A549 (cell line): ENCODE results near the gene FPR1. TPM values are rescaled to one million over a fixed set of nuclear protein-coding genes. Genes with fewer than 3 reads are reported as not detected.

Source experiments
- ATAC-seq, 2 experiments: fragments of 200-7000 bp in 1 of 2; fragments of >200 bp in 1 of 2; cut with Nextera tagmentation in 1 of 2; cut with Tn5 transposase in 1 of 2; 3 replicates each; pipeline versions ENCODE4 v1.8.0 to v1.9.1; 2018 to 2020; ENCODE audit warnings: mild to moderate bottlenecking in 1 of 2, moderate library complexity in 1 of 2
- CTCF ChIA-PET: fragments of 300-600 bp; sonication (Branson Sonifier 250); formaldehyde crosslinking; extraction: SDS; loops from one replicate; lab custom pipeline; 2021; ENCODE audit warnings: antibody characterized with exemption, inconsistent platforms; lab: Yijun Ruan, JAX
- POLR2A ChIA-PET: fragments of 350-600 bp; formaldehyde crosslinking; extraction: SDS; loops from one replicate; lab custom pipeline; 2021; ENCODE audit warnings: antibody characterized with exemption, inconsistent platforms; lab: Yijun Ruan, JAX
- DNase-seq, 2 experiments: peaks; one replicate each; pipeline versions ENCODE4 v3.0.0 to v3.0.0-alpha.2; 2011 to 2016; ENCODE audit warnings: low read depth in 1 of 2, low spot score in 1 of 2
- FAIRE-seq: peaks from 2 replicates; lab custom pipeline; 2011; peaks lifted over from hg19 to GRCh38; lab: Jason Lieb, UNC
- H3K27ac ChIP-seq, 2 experiments: fragments of >200 bp; sonication (Bioruptor Twin); formaldehyde crosslinking; 3 replicates each; pipeline ENCODE4 v1.5.1; 2016 to 2017
- H3K4me1 ChIP-seq: fragments of >200 bp; sonication (Bioruptor Twin); formaldehyde crosslinking; 3 replicates; pipeline ENCODE4 v1.6.1; 2016
- H3K4me2 ChIP-seq: fragments of >200 bp; sonication (Bioruptor Twin); formaldehyde crosslinking; 3 replicates; pipeline ENCODE4 v1.6.1; 2016
- H3K4me3 ChIP-seq: fragments of >200 bp; sonication (Bioruptor Twin); formaldehyde crosslinking; 3 replicates; pipeline ENCODE4 v1.5.1; 2016
- H3K9me3 ChIP-seq: fragments of >200 bp; sonication (Bioruptor Twin); formaldehyde crosslinking; 3 replicates; pipeline ENCODE4 v1.6.1; 2016
- BCL3 ChIP-seq: fragments of >200 bp; sonication (Bioruptor Twin); formaldehyde crosslinking; IDR thresholded peaks from 3 replicates; pipeline ENCODE4 v1.6.1; 2016
- BHLHE40 ChIP-seq: IDR thresholded peaks from 2 replicates; pipeline ENCODE4 v1.6.1; 2012; ENCODE audit warnings: low read depth, low read length, inconsistent platforms
- CBX2 ChIP-seq: fragments of 200-600 bp; sonication (generic); IDR thresholded peaks from 2 replicates; pipeline ENCODE4 v1.6.1; 2016; ENCODE audit warnings: low read depth, mild to moderate bottlenecking, borderline replicate concordance
- CBX8 ChIP-seq: fragments of 200-600 bp; sonication (generic); IDR thresholded peaks from 2 replicates; pipeline ENCODE4 v1.6.1; 2016
- EHMT2 ChIP-seq: fragments of 200-600 bp; sonication (generic); IDR thresholded peaks from 2 replicates; pipeline ENCODE4 v1.6.1; 2016; ENCODE audit warnings: antibody characterized with exemption, low read depth, mild to moderate bottlenecking, moderate library complexity
- ESRRA ChIP-seq: fragments of 150-350 bp; IDR thresholded peaks from 2 replicates; pipeline ENCODE4 v1.6.1; 2014; ENCODE audit warnings: mild to moderate bottlenecking, low read length, borderline replicate concordance
- FOSB ChIP-seq: fragments of 250-450 bp; sonication (Bioruptor Pico); IDR thresholded peaks from 2 replicates; pipeline ENCODE4 v1.5.0; 2020; ENCODE audit warnings: mild to moderate bottlenecking, moderate library complexity
- JUNB ChIP-seq: fragments of >200 bp; sonication (Bioruptor Twin); formaldehyde crosslinking; IDR thresholded peaks from 2 replicates; pipeline ENCODE4 v1.6.1; 2016
- NFE2L2 ChIP-seq: fragments of 150-350 bp; conservative IDR thresholded peaks from 2 replicates; pipeline ENCODE4 v1.6.1; 2014; ENCODE audit warnings: low read length
- POLR2A ChIP-seq: IDR thresholded peaks from 2 replicates; pipeline ENCODE4 v1.6.1; 2012; ENCODE audit warnings: mild to moderate bottlenecking, low read length
- RAD21 ChIP-seq, 2 experiments: fragments of >200 bp in 1 of 2; sonication (Bioruptor Twin) in 1 of 2; formaldehyde crosslinking in 1 of 2; IDR thresholded peaks in 1 of 2; conservative IDR thresholded peaks in 1 of 2; 2 replicates in 1 of 2; 3 replicates in 1 of 2; pipeline ENCODE4 v1.6.1; 2012 to 2018; ENCODE audit warnings: inconsistent platforms in 1 of 2
- RCOR1 ChIP-seq: fragments of 150-350 bp; IDR thresholded peaks from 2 replicates; pipeline ENCODE4 v1.6.1; 2014; ENCODE audit warnings: antibody characterized with exemption, low read length, low read depth
- RNF2 ChIP-seq: fragments of 200-600 bp; sonication (generic); IDR thresholded peaks from 2 replicates; pipeline ENCODE4 v1.6.1; 2016; ENCODE audit warnings: low read depth, mild to moderate bottlenecking, antibody characterized with exemption, moderate library complexity, borderline replicate concordance
- TFCP2L1 ChIP-seq: fragments of 250-450 bp; sonication (Bioruptor Pico); IDR thresholded peaks from 2 replicates; pipeline ENCODE4 v1.5.0; 2021; ENCODE audit warnings: mild to moderate bottlenecking
- ZFP36 ChIP-seq: fragments of 450-650 bp; IDR thresholded peaks from 2 replicates; pipeline ENCODE4 v1.6.1; 2014; ENCODE audit warnings: borderline replicate concordance; ENCODE audit not compliant: partially characterized antibody
- WGBS: methylation state at CpG from one replicate; pipeline ENCODE4 v1.1.6; 2017; ENCODE audit errors: missing lambda C conversion rate; 5-methylcytosine and 5-hydroxymethylcytosine counted together
- polyA plus RNA-seq, 4 experiments: library from polyadenylated mRNA; depleted of rRNA in 3 of 4; stranded (reverse); fragments of >200 nt; fragmentation: RNase III in 1 of 4; extraction: RNeasy Plus Mini Kit Qiagen cat#74134 plus additional on column Dnase treatment in 1 of 4; gene quantifications; 2 replicates in 3 of 4; 3 replicates in 1 of 4; pipeline ENCODE4 v1.2.3, GENCODE V29; 2011 to 2017
- TF ChIP-seq, protein P1 (sequence below): fragments of 150-350 bp; IDR thresholded peaks from 2 replicates; pipeline ENCODE4 v1.6.1; 2014; ENCODE audit warnings: low read depth, mild to moderate bottlenecking, low read length
- TF ChIP-seq, protein P2 (sequence below): fragments of 250-450 bp; sonication (Bioruptor Pico); IDR thresholded peaks from 2 replicates; pipeline ENCODE4 v1.5.0; 2020; ENCODE audit warnings: low read depth, mild to moderate bottlenecking, moderate library complexity

FPR1 gene
- polyA plus RNA-seq, 2 of the 4 experiments (the other 2 are of a cell fraction) = not detected

DNA sequence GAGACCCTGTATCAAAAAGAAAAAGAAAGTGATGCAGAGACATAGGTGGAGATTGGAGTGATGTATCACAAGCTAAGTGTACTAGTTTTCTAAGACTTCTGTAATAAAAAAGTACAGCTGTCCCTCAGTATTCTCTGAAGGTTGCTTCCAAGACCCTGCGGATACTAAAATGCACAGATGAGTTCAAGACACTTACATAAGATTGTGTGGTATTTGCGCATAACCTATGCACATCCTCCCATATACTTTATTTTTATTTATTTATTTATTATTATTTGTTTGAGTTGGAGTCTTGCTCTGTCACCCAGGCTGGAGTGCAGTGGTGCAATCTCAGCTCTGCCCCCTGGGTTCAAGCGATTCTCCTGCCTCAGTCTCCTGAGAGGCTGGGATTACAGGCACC lies 14.3 kb downstream of the FPR1 start:
- 41% methylated on average over 3 of the region's 3 CpGs for WGBS
- Histone ChIP-seq H3K27ac (no peak overlapping the region), H3K4me2 (no peak overlapping the region), H3K9me3 (peaks cover 28% of the 10 kb centered on the region; the same call in 1 of the 3 replicates), H3K4me1 (no peaks in the 10 kb centered on the region), H3K4me3 (no peak overlapping the region)
- CTCF ChIA-PET = no interaction called here
- TF ChIP-seq, protein P1, sequence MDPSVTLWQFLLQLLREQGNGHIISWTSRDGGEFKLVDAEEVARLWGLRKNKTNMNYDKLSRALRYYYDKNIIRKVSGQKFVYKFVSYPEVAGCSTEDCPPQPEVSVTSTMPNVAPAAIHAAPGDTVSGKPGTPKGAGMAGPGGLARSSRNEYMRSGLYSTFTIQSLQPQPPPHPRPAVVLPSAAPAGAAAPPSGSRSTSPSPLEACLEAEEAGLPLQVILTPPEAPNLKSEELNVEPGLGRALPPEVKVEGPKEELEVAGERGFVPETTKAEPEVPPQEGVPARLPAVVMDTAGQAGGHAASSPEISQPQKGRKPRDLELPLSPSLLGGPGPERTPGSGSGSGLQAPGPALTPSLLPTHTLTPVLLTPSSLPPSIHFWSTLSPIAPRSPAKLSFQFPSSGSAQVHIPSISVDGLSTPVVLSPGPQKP = no peak
- no peak for ATAC-seq
- FAIRE-seq = no peak
- POLR2A ChIA-PET = no interaction called here
- DNase-seq = no peak

DNA sequence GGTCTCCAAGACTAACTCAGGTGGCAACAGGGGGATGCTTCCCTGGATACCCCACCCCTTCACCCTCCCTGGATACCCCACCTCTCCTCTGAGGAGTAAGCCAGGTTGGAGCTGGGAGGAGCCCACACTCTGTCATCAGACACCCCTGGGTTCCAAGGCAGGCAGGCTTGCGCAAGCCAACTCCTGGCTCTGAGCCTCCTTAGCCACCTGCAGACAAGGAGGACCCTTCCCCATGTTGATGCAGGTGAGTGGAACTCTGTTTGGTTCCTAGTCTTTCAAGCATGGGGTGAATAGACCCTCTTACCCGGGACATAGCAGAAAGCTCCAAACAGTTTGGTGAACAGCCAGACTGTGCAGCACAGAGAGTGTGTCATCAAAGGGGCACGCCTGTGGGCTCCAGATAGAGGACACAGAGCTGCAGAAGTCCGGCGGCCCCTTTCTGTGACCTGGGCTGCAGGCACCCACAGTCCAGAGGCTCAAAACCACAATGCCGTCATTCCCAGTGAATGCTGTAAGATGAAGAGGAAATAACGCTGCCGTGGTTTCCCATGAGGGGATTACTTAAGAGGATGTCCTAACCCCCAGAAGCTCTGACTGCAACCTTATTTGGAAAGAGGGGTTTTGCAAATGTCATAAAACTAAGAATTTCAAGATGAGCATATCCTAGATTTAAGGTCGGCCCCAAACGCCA lies 15.8 kb downstream of the FPR1 start:
- DNase-seq (no peak), FAIRE-seq (no peak), ATAC-seq (0 out of 6 replicates have a peak, but pooled peaks of 1 of the 2 experiments have one; percentile 13)
- Histone ChIP-seq H3K4me3 (no peak overlapping the region), H3K4me2 (no peak overlapping the region), H3K9me3 (peaks cover 25% of the 10 kb centered on the region; the same call in 1 of the 3 replicates), H3K4me1 (no peaks in the 10 kb centered on the region), H3K27ac (no peak overlapping the region)
- 33% methylated on average over 10 of the region's 10 CpGs for WGBS
- ChIA-PET POLR2A (no interaction called here), CTCF (interaction anchor here (1.6 kb wide), 1 partner anchor 42 kb away, joined by 3 read pairs; no protein-coding TSS in a partner anchor)
- no peak for TF ChIP-seq CBX2
- no peak for TF ChIP-seq POLR2A
- TF ChIP-seq CBX8 = no peak
- no peak for TF ChIP-seq FOSB
- TF ChIP-seq JUNB = no peak
- TF ChIP-seq ESRRA = no peak
- no peak for TF ChIP-seq BHLHE40
- no peak for TF ChIP-seq RNF2
- TF ChIP-seq EHMT2 = no peak
- TF ChIP-seq NFE2L2 = no peak
- TF ChIP-seq ZFP36 = no peak

DNA sequence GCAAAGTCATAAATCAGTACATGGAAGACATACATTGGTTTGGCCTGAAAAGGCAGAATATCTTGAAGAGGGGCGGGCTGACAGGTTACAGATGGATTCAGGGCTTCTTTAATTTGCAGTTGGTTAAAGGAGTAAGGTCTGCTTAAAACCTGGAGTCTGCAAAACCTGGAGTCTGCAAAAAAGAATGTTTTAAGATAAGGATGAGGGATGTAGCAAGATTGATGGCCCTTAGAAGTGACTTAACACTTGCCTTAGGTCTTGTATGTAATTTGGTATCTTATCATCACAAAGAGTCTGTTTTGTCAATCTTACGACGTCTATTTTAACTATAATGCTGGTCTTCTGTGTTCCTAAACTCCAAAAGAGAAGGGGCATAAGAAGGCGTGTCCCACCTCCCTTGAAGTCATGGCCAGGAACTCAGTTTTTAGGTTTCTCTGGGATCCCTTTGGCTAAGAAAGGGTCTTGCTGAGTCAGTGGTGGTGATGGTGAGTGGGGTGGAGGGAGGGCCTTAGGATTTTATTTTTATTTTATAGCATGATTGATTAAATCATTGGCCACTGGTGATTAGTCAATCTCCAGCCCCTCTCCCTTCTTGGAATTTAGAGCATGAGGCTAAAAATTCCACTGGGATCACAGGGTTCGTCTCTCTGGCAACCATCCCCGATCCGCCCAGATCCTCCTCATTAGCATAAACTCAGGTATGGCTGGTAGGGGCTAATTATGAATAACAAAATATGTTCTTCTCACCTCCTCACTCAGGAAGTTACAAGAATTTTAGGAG lies 17.7 kb downstream of the FPR1 start:
- no peak for ATAC-seq
- peaks cover 31% of the 10 kb centered on the region; the same call in 2 of the 3 replicates for H3K9me3 ChIP-seq
- FAIRE-seq = no peak
- H3K4me1 ChIP-seq = no peaks in the 10 kb centered on the region
- CTCF ChIA-PET = interaction anchor here (0.6 kb wide), 1 partner anchor 119 kb away, joined by 3 read pairs; no protein-coding TSS in a partner anchor
- no peak overlapping the region for H3K4me2 ChIP-seq
- H3K4me3 ChIP-seq = no peak overlapping the region
- 19% methylated on average over 7 of the region's 7 CpGs for WGBS
- no peak overlapping the region for H3K27ac ChIP-seq
- TF ChIP-seq EHMT2 (no peak), BCL3 (no peak)
- TF ChIP-seq, all 56 proteins: peak for 0
- no peak for DNase-seq
- POLR2A ChIA-PET = no interaction called here

DNA sequence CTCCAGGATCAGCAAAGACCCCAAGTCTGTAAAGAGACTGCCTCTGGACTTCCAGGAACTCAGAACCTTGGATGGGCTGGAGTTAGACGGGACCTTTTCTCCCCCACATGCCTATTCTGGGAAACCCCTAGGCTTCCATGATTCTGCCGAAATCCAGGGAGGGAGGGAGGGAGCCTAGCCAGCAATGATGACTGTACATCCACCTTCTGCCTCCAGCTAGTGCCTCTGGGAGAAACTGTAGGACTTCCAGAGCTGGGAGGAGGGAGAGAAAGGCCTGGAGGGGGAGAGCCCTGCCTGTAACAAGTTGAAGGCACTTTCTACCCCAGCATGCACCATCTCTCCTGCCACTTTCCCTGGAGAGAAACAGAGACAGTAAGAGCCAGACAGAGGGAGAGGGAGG lies 21.9 kb downstream of the FPR1 start:
- ATAC-seq (no peak), FAIRE-seq (no peak), DNase-seq (no peak)
- 8% methylated on average over 2 of the region's 2 CpGs for WGBS
- Histone ChIP-seq H3K27ac (no peak overlapping the region), H3K9me3 (peaks cover 45% of the 10 kb centered on the region), H3K4me1 (no peaks in the 10 kb centered on the region), H3K4me2 (no peak overlapping the region), H3K4me3 (no peak overlapping the region)
- TF ChIP-seq, protein P2, sequence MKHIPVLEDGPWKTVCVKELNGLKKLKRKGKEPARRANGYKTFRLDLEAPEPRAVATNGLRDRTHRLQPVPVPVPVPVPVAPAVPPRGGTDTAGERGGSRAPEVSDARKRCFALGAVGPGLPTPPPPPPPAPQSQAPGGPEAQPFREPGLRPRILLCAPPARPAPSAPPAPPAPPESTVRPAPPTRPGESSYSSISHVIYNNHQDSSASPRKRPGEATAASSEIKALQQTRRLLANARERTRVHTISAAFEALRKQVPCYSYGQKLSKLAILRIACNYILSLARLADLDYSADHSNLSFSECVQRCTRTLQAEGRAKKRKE (CRISPR knock-in tag) = no peak
- TF ChIP-seq TFCP2L1 (CRISPR knock-in tag) = no peak
- TF ChIP-seq CBX8 = no peak
- TF ChIP-seq ESRRA = no peak
- no peak for TF ChIP-seq RAD21 (conservative IDR thresholded peaks at IDR 0.05 in 1 of 2, IDR thresholded peaks at IDR 0.05 in 1 of 2)
- TF ChIP-seq RCOR1 = no peak
- ChIA-PET CTCF (interaction anchor here (1.2 kb wide), 1 partner anchor 17 kb away, joined by 3 read pairs; no protein-coding TSS in a partner anchor), POLR2A (no interaction called here)
